A549 (cell line): Measurements from ENCODE around the gene KCNG1. TPM values are rescaled to one million over a fixed set of nuclear protein-coding genes. Genes with fewer than 3 reads are reported as not detected.

Experiments used
- ATAC-seq, 2 experiments: fragments of 200-7000 bp in 1 of 2; fragments of >200 bp in 1 of 2; cut with Nextera tagmentation in 1 of 2; cut with Tn5 transposase in 1 of 2; 3 replicates each; pipeline versions ENCODE4 v1.8.0 to v1.9.1; 2018 to 2020; ENCODE audit warnings: mild to moderate bottlenecking in 1 of 2, moderate library complexity in 1 of 2
- CTCF ChIA-PET: fragments of 300-600 bp; sonication (Branson Sonifier 250); formaldehyde crosslinking; extraction: SDS; loops from one replicate; lab custom pipeline; 2021; ENCODE audit warnings: antibody characterized with exemption, inconsistent platforms; lab: Yijun Ruan, JAX
- POLR2A ChIA-PET: fragments of 350-600 bp; formaldehyde crosslinking; extraction: SDS; loops from one replicate; lab custom pipeline; 2021; ENCODE audit warnings: antibody characterized with exemption, inconsistent platforms; lab: Yijun Ruan, JAX
- DNase-seq, 2 experiments: peaks; one replicate each; pipeline versions ENCODE4 v3.0.0 to v3.0.0-alpha.2; 2011 to 2016; ENCODE audit warnings: low read depth in 1 of 2, low spot score in 1 of 2
- FAIRE-seq: peaks from 2 replicates; lab custom pipeline; 2011; peaks lifted over from hg19 to GRCh38; lab: Jason Lieb, UNC
- H3K27ac ChIP-seq, 2 experiments: fragments of >200 bp; sonication (Bioruptor Twin); formaldehyde crosslinking; 3 replicates each; pipeline ENCODE4 v1.5.1; 2016 to 2017
- H3K4me1 ChIP-seq: fragments of >200 bp; sonication (Bioruptor Twin); formaldehyde crosslinking; 3 replicates; pipeline ENCODE4 v1.6.1; 2016
- H3K4me2 ChIP-seq: fragments of >200 bp; sonication (Bioruptor Twin); formaldehyde crosslinking; 3 replicates; pipeline ENCODE4 v1.6.1; 2016
- H3K4me3 ChIP-seq: fragments of >200 bp; sonication (Bioruptor Twin); formaldehyde crosslinking; 3 replicates; pipeline ENCODE4 v1.5.1; 2016
- H3K9me3 ChIP-seq: fragments of >200 bp; sonication (Bioruptor Twin); formaldehyde crosslinking; 3 replicates; pipeline ENCODE4 v1.6.1; 2016
- CHD4 ChIP-seq: fragments of 200-600 bp; sonication (generic); IDR thresholded peaks from 2 replicates; pipeline ENCODE4 v1.6.1; 2016; ENCODE audit warnings: antibody characterized with exemption, mild to moderate bottlenecking, borderline replicate concordance
- CTCF ChIP-seq: fragments of >200 bp; sonication (Bioruptor Twin); formaldehyde crosslinking; IDR thresholded peaks from 3 replicates; pipeline ENCODE4 v1.5.1; 2016
- E2F6 ChIP-seq: IDR thresholded peaks from 2 replicates; pipeline ENCODE4 v1.6.1; 2012; ENCODE audit warnings: low read depth, borderline replicate concordance
- EHF ChIP-seq: fragments of 250-450 bp; sonication (Bioruptor Pico); IDR thresholded peaks from 2 replicates; pipeline ENCODE4 v1.5.0; 2020; ENCODE audit warnings: mild to moderate bottlenecking
- EHMT2 ChIP-seq: fragments of 200-600 bp; sonication (generic); IDR thresholded peaks from 2 replicates; pipeline ENCODE4 v1.6.1; 2016; ENCODE audit warnings: antibody characterized with exemption, low read depth, mild to moderate bottlenecking, moderate library complexity
- ELK1 ChIP-seq: fragments of 150-350 bp; IDR thresholded peaks from 2 replicates; pipeline ENCODE4 v1.6.1; 2014; ENCODE audit warnings: low read depth, mild to moderate bottlenecking, low read length
- EP300 ChIP-seq, 2 experiments: fragments of >200 bp; sonication (Bioruptor Twin); formaldehyde crosslinking; IDR thresholded peaks; 2 replicates in 1 of 2; 3 replicates in 1 of 2; pipeline ENCODE4 v1.6.1; 2016 to 2017
- FOSB ChIP-seq: fragments of 250-450 bp; sonication (Bioruptor Pico); IDR thresholded peaks from 2 replicates; pipeline ENCODE4 v1.5.0; 2020; ENCODE audit warnings: mild to moderate bottlenecking, moderate library complexity
- FOSL2 ChIP-seq, 2 experiments: fragments of 450-650 bp in 1 of 2; fragments of >200 bp in 1 of 2; sonication (Bioruptor Twin) in 1 of 2; formaldehyde crosslinking; IDR thresholded peaks; 2 replicates each; pipeline versions ENCODE4 v1.5.0 to v1.6.1; 2016 to 2020; ENCODE audit warnings: mild to moderate bottlenecking in 1 of 2, moderate library complexity in 1 of 2
- FOXS1 ChIP-seq: fragments of 250-450 bp; sonication (Bioruptor Pico); IDR thresholded peaks from 2 replicates; pipeline ENCODE4 v1.5.0; 2020; ENCODE audit warnings: mild to moderate bottlenecking, moderate library complexity
- GATA3 ChIP-seq: IDR thresholded peaks from 2 replicates; pipeline ENCODE4 v1.6.1; 2012; ENCODE audit warnings: borderline replicate concordance
- HEYL ChIP-seq: fragments of 250-450 bp; sonication (Bioruptor Pico); IDR thresholded peaks from 2 replicates; pipeline ENCODE4 v1.8.0; 2021; ENCODE audit warnings: mild to moderate bottlenecking, moderate library complexity
- HOXA7 ChIP-seq: fragments of 250-450 bp; sonication (Bioruptor Pico); IDR thresholded peaks from 2 replicates; pipeline ENCODE4 v1.5.0; 2020; ENCODE audit warnings: mild to moderate bottlenecking, moderate library complexity
- HOXB5 ChIP-seq: fragments of 250-450 bp; sonication (Bioruptor Pico); IDR thresholded peaks from 2 replicates; pipeline ENCODE4 v1.5.0; 2020; ENCODE audit warnings: mild to moderate bottlenecking, moderate library complexity
- JUN ChIP-seq, 2 experiments: fragments of >200 bp; sonication (Bioruptor Twin); formaldehyde crosslinking; IDR thresholded peaks; 2 replicates in 1 of 2; 3 replicates in 1 of 2; pipeline ENCODE4 v1.6.1; 2016 to 2017
- JUNB ChIP-seq: fragments of >200 bp; sonication (Bioruptor Twin); formaldehyde crosslinking; IDR thresholded peaks from 2 replicates; pipeline ENCODE4 v1.6.1; 2016
- KDM1A ChIP-seq: fragments of 200-600 bp; sonication (generic); IDR thresholded peaks from 2 replicates; pipeline ENCODE4 v1.6.1; 2016; ENCODE audit warnings: low read depth, mild to moderate bottlenecking
- KDM5A ChIP-seq: fragments of 200-600 bp; sonication (generic); IDR thresholded peaks from 2 replicates; pipeline ENCODE4 v1.6.1; 2016; ENCODE audit warnings: antibody characterized with exemption, mild to moderate bottlenecking
- MAX ChIP-seq: IDR thresholded peaks from 2 replicates; pipeline ENCODE4 v1.6.1; 2012
- MAZ ChIP-seq: fragments of 150-350 bp; IDR thresholded peaks from 2 replicates; pipeline ENCODE4 v1.6.1; 2014; ENCODE audit warnings: antibody characterized with exemption, low read depth, low read length, borderline replicate concordance
- PBX3 ChIP-seq: IDR thresholded peaks from 2 replicates; pipeline ENCODE4 v1.6.1; 2012
- RAD21 ChIP-seq, 2 experiments: fragments of >200 bp in 1 of 2; sonication (Bioruptor Twin) in 1 of 2; formaldehyde crosslinking in 1 of 2; IDR thresholded peaks in 1 of 2; conservative IDR thresholded peaks in 1 of 2; 2 replicates in 1 of 2; 3 replicates in 1 of 2; pipeline ENCODE4 v1.6.1; 2012 to 2018; ENCODE audit warnings: inconsistent platforms in 1 of 2
- RARB ChIP-seq: fragments of 250-450 bp; sonication (Bioruptor Pico); IDR thresholded peaks from 2 replicates; pipeline ENCODE4 v1.8.0; 2021; ENCODE audit warnings: mild to moderate bottlenecking, moderate library complexity
- RNF2 ChIP-seq: fragments of 200-600 bp; sonication (generic); IDR thresholded peaks from 2 replicates; pipeline ENCODE4 v1.6.1; 2016; ENCODE audit warnings: low read depth, mild to moderate bottlenecking, antibody characterized with exemption, moderate library complexity, borderline replicate concordance
- SMC3 ChIP-seq: fragments of >200 bp; sonication (Bioruptor Twin); formaldehyde crosslinking; IDR thresholded peaks from 3 replicates; pipeline ENCODE4 v1.6.1; 2018; ENCODE audit warnings: inconsistent platforms
- SREBF2 ChIP-seq: fragments of 450-650 bp; IDR thresholded peaks from 2 replicates; pipeline ENCODE4 v1.6.1; 2014; ENCODE audit warnings: mild to moderate bottlenecking, moderate library complexity
- WGBS: methylation state at CpG from one replicate; pipeline ENCODE4 v1.1.6; 2017; ENCODE audit errors: missing lambda C conversion rate; 5-methylcytosine and 5-hydroxymethylcytosine counted together
- polyA plus RNA-seq, 4 experiments: library from polyadenylated mRNA; depleted of rRNA in 3 of 4; stranded (reverse); fragments of >200 nt; fragmentation: RNase III in 1 of 4; extraction: RNeasy Plus Mini Kit Qiagen cat#74134 plus additional on column Dnase treatment in 1 of 4; gene quantifications; 2 replicates in 3 of 4; 3 replicates in 1 of 4; pipeline ENCODE4 v1.2.3, GENCODE V29; 2011 to 2017

Gene KCNG1
- polyA plus RNA-seq, 2 of the 4 experiments (the other 2 are of a cell fraction) = 8.5 to 12.3 TPM

- no peak overlapping the region for H3K4me3 ChIP-seq
- no peak overlapping the region for H3K27ac ChIP-seq
- H3K4me1 ChIP-seq = no peaks in the 10 kb centered on the region
- CTCF ChIA-PET = interaction anchor here (0.6 to 4.3 kb wide), 36 partner anchors 8 to 581 kb away, joined by 3 to 45 read pairs (median 4); partner anchors contain the start of gene KCNG1
- DNase-seq (peak; percentile 59 to 84), FAIRE-seq (no peak)
- TF ChIP-seq FOXS1 (no peak), JUNB (no peak), SREBF2 (no peak), JUN (IDR thresholded peaks at IDR 0.05) (no peak), SMC3 (peak; percentile 43), ELK1 (no peak), RNF2 (no peak), CTCF (peak; percentile 65), EHMT2 (no peak), FOSL2 (IDR thresholded peaks at IDR 0.05) (no peak), FOSL2 (CRISPR knock-in tag; IDR thresholded peaks at IDR 0.05) (peak; percentile 55; the same call in 1 of the 2 replicates), HOXA7 (CRISPR knock-in tag) (no peak), GATA3 (no peak), HEYL (CRISPR knock-in tag) (no peak), RAD21 (conservative IDR thresholded peaks at IDR 0.05 in 1 of 2, IDR thresholded peaks at IDR 0.05 in 1 of 2) (peak; percentile 43 to 59; a peak in 4 of 5 replicates)
- TF ChIP-seq, all 56 proteins: peak for 4
- peak; percentile 67 to 85; a peak in 5 of 6 replicates for ATAC-seq
- no peak overlapping the region for H3K4me2 ChIP-seq
- POLR2A ChIA-PET = no interaction called here
- 50% methylated on average over 16 of the region's 16 CpGs for WGBS
- H3K9me3 ChIP-seq = no peaks in the 10 kb centered on the region
Measured at GRCh38 chr20:51014797-51015722, 7.8 kb downstream of the KCNG1 start.

GRCh38 chr20:51013577-51014330 is 9.2 kb downstream of the KCNG1 start:
- Histone ChIP-seq H3K27ac (no peak overlapping the region), H3K4me3 (no peak overlapping the region), H3K4me1 (no peaks in the 10 kb centered on the region), H3K4me2 (no peak overlapping the region), H3K9me3 (no peaks in the 10 kb centered on the region)
- ATAC-seq (no peak), FAIRE-seq (no peak), DNase-seq (no peak)
- WGBS = 50% methylated on average over 8 of the region's 8 CpGs
- ChIA-PET POLR2A (no interaction called here), CTCF (interaction anchor here (1.2 to 4.3 kb wide), 7 partner anchors 8 to 293 kb away, joined by 3 to 45 read pairs (median 7); partner anchors contain the start of gene KCNG1)
- no peak for TF ChIP-seq KDM5A
- TF ChIP-seq RAD21 (conservative IDR thresholded peaks at IDR 0.05 in 1 of 2, IDR thresholded peaks at IDR 0.05 in 1 of 2) = no peak
- no peak for TF ChIP-seq FOSB (CRISPR knock-in tag)
- TF ChIP-seq KDM1A = no peak
- TF ChIP-seq EP300 (IDR thresholded peaks at IDR 0.05) = no peak
- no peak for TF ChIP-seq GATA3
- no peak for TF ChIP-seq JUNB
- TF ChIP-seq RARB = no peak
- no peak for TF ChIP-seq HOXB5 (CRISPR knock-in tag)
- no peak for TF ChIP-seq MAZ
- no peak for TF ChIP-seq FOXS1
- no peak for TF ChIP-seq EHF
- TF ChIP-seq EHMT2 = no peak
- no peak for TF ChIP-seq E2F6
- TF ChIP-seq PBX3 = no peak
- TF ChIP-seq RNF2 = no peak
- no peak for TF ChIP-seq MAX
- no peak for TF ChIP-seq CHD4
